Activated CD4-positive, alpha-beta T cell treated with anti-CD3 and anti-CD28 coated beads for 24 hours (primary cell): ENCODE measurements around the gene CLUH.
A peak's percentile ranks its signal among the peaks of the same experiment; 100 is the strongest.

ENCODE experiments used
- DNase-seq, 2 donors: peaks; one replicate each; pipeline ENCODE4 v3.0.0-alpha.2; 2020; ENCODE audit warnings: low read depth in 2 of 2

CLUH gene, protein sequence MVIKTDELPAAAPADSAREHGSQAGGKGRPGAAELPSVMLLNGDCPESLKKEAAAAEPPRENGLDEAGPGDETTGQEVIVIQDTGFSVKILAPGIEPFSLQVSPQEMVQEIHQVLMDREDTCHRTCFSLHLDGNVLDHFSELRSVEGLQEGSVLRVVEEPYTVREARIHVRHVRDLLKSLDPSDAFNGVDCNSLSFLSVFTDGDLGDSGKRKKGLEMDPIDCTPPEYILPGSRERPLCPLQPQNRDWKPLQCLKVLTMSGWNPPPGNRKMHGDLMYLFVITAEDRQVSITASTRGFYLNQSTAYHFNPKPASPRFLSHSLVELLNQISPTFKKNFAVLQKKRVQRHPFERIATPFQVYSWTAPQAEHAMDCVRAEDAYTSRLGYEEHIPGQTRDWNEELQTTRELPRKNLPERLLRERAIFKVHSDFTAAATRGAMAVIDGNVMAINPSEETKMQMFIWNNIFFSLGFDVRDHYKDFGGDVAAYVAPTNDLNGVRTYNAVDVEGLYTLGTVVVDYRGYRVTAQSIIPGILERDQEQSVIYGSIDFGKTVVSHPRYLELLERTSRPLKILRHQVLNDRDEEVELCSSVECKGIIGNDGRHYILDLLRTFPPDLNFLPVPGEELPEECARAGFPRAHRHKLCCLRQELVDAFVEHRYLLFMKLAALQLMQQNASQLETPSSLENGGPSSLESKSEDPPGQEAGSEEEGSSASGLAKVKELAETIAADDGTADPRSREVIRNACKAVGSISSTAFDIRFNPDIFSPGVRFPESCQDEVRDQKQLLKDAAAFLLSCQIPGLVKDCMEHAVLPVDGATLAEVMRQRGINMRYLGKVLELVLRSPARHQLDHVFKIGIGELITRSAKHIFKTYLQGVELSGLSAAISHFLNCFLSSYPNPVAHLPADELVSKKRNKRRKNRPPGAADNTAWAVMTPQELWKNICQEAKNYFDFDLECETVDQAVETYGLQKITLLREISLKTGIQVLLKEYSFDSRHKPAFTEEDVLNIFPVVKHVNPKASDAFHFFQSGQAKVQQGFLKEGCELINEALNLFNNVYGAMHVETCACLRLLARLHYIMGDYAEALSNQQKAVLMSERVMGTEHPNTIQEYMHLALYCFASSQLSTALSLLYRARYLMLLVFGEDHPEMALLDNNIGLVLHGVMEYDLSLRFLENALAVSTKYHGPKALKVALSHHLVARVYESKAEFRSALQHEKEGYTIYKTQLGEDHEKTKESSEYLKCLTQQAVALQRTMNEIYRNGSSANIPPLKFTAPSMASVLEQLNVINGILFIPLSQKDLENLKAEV (N-terminal part only)

DNA sequence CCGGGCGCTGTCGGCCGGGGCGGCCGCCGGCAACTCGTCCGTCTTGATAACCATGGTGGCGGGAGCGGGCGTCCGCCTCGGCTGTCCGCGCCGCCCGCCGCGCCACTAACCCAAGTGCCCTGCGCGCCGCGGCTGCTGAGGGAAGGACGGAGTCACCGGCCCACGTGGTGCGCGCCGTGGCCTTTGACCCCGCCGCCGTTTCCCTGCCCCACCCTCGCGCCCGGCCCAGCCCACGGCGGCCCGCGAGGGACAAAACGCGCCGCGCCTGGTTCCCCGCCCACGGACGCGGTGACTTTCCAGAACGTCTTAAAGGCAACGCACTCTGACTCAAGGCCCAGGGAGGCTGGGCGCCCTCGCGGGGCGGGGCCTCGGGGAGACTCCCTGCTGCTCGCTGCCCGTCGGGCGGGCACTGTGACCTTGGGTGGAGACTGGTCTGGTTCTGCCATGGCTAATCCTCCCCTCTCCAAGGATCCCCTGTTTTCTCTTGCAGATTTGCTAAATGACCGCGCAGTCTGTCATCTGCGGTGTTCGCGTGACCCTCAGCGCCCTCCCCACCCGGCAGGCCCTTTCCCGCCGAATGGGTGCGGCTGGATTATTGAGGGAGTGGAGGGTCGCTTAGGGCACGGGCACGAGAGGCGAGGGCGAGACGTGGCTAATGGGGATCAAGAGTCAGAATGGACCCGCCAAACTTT is at the start of gene CLUH:
Gene CLUH, minus strand, starts transcription at position 157 of the 692 bp plus-strand sequence. Its CDS starts 103 bp downstream, at position 54.
- DNase-seq = peak; percentile 96 to 97

DNA sequence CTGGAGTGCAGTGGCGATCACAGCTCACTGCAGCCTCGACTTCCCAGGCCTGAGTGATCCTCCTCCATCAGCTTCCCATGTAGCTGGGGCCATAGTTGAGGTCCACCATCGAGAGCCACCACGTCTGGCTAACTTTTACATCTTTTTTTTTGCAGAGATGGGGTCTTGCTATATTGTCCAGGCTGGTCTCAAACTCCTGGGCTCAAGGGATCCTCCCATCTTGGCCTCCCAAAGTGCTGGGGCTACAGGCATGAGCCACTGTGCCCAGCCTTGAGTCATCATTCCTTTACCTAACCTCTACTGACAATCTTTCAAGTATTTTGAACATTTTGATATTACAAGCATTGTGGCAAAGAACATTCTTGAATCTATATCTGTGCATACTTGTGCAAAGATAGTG is 47.3 kb upstream of the CLUH start:
- DNase-seq = no peak

DNA sequence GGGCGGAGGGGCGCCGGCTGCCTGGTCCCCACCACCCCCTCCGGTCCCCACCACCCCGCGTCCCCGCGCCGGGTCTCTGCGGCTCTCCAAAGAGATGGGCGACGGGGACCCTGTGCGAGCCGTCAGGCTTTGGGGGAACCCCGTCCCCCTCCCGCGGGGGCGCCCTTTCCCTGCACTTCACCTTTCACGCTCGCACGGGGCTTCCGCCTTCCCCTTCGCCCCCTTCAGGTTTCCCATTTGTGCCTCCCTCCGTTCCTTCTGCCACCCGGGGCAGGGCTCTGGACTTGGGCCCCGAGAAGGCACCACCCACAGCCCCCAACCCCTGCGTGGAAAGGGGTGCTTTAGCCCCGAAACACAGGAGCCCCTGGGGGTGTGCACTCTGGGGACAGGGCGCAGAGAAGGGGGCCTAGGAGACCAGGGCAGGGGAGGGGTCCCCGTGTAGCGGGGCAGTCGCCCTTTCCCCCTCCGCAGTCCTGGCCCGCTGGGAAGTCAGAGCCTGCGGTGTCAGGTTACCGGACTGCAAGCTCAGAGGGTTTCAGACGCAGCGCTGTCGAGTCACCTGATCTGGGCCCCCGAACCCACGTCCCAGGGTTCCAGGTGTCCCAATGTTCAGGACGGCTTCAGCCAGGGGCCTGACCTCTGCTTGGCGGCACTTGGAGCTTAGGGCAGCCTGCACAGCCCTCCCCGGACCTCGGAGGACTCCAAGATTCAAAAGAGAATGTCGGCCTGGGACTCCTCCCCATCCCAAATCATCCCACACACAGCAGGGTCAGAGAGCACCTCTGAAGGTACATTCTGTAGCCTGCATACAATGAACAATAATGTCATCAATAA is 44.5 kb upstream of the CLUH start:
- no peak for DNase-seq

DNA sequence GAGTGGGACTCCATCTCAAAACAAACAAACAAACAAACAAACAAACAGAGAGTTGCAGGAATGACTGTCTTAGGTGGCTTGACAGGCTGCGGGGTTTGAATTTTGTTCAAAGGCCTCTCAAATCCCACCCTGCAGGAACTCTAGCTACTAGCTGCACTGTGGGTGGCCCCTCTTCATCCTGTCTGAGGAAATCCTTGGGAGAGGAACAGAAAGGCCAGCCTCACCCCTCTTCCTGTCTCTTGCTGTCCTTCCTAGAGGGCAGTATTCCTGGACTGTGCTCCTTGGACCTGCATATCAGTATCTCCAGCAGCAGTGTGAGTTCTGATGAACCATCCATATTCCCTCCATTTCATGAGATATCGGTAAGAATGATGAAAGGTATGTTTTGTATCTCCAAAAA is 39.9 kb upstream of the CLUH start:
- no peak for DNase-seq

DNA sequence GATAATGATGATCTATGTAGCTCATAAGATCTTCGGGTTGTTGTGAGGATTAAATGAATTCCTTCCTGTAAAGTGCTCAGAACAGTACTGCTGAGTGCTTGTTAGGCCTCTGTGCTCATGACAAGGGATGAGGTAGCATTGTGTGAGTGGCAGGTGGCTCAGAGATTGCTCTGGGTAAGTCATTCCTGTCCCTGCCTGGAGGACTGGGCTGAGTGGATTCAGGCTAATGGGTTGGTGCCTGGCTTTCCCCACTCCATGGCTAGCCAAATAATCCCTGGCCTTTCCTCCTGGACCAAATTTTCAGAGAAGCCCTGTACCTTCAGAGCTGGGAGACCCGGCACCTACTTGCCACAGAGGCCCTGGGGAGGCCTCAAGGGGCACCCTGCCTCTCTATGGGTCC is 39.2 kb upstream of the CLUH start:
- no peak for DNase-seq

DNA sequence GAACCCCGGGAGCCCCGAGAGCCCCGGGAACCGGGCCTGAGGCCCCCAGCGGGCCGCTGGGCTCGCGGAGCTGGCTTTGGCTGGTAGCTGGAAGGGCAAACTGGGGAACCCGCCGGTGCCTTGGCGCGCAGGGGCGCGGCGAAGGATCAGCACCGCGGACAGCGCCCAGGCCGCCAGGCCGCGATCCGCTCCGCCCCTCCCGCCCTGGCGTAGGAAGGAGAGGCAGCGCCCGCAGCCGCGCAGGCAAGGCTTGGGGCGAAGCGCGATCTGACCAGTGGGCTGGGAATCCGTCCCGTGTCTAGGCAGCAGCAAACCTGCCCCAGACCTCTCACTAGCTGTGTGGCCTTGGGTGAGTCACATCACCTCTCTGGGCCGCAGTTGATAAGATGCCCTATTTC is 38.2 kb upstream of the CLUH start:
- DNase-seq = peak; percentile 58

DNA sequence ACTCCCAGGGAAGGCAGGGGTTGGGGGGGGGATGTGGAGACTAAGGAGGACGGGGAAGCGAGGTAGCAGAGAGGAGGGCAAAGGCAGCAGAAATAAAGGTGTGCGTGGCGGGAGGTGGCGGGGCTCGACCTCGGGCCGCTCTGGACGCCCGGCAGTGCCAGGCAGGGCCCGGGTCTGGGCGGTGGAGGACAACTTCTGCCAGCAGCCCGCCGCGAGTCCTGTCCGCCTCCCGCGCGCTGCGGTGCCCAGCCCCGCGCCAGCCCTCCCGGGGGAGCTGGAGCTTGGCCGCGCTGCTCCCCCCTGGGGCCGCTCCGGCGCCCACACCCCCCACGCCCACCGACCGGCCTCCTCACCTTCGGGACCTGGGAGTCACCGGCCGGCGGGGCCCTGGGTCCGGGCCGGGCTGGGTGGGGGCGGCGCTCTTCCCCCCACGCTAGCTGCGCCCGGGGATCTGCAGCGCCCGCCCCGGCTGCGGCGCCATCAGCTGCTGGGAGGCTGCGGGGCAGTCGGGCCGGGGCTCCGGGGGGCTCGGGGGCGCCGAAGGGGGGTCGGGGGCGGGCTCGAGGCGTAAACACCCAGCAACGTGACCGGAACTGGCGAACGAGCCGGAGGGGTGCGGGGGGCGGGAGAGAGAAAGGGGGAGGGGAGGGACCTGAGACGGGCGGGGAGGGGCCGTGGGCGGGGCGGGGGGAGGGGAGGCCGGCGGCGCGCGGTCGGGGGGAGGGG is 37.7 kb upstream of the CLUH start, which contains the start of gene CCDC92B:
Gene CCDC92B, minus strand, starts transcription at position 595 of the 726 bp plus-strand sequence. CDS start 14,507 bp downstream, outside the sequence.
- DNase-seq = no peak

DNA sequence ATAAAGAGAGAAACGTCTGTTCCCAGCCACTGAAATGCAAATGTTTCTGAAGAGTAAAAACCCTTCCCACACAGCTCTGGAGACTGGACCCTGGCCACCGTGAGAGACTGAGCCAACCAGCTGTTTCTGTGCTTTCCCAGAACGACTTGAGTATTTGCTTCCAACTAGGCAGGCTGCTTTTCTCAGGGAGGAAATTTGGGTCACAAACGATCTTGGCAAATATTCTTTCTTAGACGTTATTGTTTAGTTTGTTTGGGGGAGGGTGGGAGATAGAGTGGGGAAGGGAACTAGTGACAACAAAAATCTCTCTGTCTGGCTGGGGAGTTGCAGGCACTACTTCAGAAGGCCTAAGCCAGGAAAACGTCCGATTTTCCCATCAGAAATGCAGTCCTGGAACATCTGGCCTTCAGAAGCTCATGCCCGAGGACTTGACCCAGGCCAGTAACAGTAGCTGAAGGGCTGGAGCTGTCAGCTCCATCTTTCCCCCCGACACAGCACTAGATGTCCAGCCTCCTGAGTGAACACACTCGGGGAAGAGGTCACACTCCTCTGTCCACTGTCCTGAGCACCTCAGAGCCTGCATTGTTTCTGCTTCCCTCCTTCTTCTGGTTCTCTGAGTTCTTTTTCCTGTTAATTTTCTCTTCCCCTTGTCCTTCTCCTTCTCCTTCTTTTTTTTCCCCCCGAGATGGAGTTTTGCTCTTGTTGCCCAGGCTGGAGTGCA is 33.9 kb upstream of the CLUH start:
- DNase-seq = no peak

DNA sequence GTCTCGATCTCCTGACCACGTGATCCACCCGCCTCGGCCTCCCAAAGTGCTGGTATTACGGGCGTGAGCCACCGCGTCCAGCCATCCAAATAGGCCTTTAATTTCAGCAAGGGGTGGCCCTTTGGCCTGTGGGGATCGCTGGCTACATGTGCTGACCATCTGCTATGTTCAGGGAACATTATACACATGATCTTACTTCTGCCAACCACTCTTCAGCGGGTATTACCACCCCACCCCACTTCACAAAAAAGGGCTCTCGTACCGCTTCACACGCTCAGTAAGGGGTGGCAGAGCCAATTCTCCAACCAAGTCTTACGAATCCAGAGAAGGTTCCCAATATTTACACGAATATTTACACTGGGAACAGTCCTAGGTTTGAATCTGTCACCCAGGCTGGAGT is 26.1 kb upstream of the CLUH start:
- DNase-seq = no peak

DNA sequence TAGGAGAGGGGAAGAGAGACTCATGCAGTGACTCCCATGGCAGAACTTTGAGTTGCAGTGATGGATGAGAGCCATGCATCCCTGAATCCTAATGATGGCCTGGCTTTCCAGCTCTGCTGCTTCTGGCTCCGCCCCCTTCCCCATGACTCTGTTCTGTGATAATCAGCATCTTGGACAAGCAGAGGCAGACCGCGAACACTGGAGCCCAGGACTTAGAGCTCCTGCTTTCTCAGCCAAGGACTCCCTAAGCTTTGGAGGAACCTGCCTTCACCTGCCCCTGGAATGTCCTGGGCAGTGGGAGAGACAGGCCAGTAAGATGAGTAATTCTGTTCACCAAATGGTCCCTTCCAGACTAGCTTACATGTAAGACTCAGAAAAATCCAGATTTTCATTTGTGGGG is 25.4 kb upstream of the CLUH start:
- no peak for DNase-seq

DNA sequence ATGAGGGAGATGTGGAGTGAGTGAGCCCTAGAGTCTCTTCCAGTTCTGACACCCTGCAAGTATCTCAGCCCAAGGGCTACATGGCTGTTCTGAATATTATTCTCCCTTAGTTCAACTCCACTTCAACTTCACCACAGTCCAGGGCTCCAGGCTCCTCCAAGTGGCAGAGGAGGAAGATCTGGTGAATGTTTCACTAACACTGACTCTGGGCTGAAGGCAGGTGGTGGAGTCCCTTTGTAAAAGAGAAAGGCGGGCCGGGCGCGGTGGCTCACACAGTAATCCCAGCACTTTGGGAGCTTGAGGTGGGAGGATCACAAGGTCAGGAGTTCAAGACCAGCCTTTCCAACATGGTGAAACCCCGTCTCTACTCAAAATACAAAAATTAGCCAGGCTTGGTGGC is 24.3 kb upstream of the CLUH start:
- DNase-seq = no peak

DNA sequence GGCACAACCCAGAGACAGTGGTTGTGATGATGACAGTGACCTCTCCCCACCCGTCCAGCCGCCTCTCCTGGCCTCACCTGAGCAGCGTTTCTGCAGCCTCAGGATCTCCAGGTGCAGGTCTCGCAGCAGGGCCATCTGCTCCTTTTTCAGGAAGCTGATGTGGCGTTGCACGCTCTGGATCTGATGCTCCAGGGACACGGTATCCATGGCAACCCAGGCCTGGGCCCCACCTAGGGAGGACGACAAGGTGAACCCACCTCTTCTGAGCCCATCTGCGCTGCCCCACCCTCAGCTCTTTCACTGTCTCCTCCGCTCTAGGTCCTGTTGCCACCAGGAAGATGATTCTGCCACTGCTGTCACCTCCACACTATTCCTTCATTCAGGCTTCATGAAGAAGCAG is 23.4 kb upstream of the CLUH start:
- no peak for DNase-seq

DNA sequence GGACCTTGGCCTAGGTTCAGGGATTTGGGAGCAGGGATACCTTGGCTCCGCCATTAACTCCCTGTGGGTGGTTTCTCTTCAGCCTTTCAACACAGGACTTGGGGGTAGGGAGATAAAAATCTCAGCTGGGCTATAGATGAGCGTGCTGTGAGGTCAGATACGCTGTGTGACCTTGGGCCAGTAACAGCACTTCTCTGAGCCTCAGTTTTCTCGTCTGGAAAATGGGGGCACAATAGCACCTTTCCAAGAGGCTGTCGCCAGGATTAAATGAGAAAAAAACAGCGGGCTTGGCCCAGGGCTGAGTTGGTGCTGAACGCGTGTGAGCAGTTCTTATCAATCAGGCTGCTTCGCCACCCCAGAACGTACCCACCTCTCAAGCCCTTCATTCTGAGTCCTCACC is 20.2 kb upstream of the CLUH start:
- no peak for DNase-seq

DNA sequence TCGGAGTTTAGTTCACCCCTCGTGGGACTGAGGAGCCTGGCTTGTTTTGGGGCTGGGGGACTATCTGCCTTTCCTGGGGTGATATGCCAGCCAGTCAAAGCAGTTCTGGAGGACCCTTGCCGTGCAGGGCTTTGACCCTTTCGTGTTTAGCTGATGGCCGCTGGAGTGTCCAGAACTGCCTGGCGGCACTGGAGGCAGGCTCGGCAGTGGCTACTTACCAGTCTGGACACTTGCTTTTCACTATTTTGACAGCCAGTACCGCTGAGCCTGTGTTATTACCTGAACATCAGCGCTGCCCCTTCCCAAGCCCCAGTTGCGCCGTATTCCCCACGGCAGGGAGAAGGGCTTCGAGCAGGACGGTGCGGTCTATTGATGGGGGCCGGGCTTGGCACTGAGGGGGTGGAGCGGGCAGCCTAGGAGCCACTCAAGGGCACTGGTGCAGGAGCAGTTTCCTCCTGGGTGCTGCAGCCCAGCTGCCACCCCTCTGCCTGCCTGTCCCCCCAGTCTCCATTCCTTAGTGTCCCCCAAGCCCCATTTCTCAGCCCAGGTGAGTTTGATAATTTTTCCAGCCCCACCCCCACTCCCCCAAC is 19.3 kb upstream of the CLUH start:
- no peak for DNase-seq

DNA sequence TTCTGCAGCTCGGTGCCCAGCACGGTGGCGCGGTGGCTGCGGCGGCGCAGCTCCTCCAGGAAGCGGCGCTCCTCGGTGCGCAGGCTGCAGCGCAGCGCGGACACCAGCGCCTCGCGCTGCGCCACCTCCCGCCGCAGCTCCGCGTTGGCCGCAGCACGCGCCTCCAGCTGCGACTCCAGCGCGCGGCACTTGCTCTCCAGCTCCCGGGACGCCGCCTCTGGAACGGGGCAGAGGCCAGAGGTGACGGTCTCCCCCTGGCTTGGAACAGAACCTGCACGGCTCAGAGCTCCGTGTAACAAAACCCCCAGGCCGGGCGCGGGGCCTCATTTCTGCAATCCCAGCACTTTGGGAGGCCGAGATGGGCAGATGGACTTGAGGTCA is 13.2 kb upstream of the CLUH start:
- DNase-seq = peak in 1 of 2 donors; percentile 26

DNA sequence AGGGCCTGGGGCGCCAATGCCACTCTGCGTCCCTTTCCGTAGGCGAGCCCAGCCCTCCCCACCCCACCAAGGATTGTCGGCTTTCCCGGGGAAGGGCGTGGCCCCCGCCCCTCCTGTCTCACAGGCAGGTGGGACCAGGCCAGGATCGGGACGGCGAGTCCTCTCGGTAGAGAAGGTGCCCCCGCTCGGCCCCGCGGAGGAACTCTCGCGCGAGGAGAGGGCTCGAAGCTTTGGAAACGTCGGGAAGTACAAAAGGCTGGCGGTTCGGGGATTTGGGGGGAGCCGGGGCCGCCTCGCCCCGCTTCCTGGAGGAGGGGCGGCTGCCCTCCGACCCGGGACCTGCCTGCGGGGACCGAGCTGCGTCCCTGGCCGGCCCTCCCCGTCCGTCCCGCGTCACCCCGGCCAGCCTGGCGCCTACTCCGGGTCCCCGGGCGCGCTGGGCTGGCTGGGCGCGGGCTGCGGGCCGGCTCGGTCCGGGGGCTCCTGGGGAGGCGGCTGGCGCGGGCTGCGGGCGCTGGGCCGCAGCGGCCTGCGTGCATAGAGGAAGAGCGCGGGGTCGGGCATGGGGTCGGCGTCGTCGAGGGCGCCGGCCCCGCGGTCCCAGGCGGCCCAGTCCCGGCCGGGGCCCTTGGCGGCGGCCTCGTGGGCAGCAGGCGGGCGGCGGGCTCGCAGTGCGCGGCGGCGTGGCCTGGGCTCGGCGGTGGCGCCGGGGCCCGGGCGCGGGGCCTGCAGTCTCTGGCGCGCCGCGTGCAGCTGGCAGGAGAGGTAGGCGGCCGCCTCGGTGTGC is 12.6 kb upstream of the CLUH start:
- DNase-seq = no peak

DNA sequence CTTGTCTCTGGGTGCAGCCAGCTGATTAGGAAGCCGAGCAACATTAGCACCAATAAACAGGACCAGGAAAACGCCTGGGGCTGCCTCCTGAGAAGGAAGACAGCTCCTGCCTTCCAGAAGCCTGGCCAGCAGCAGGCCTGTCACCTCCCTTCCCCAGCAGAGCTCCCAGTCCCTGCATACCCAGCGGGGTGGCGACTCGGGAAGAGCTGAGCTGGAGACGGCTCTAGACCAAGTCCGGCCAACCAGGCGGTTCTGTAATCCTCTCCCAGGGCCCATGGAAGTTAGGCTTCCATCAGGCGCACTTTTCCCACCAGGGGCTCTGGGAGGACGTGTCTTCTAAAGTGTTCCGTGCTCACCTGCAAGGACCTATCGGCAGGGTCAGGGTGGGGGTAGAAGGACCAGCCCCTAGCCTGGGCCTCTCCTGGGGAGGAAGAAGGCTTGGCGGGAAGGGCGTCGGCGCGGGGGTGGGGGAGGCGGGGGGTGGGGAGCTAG is 12.0 kb upstream of the CLUH start:
- no peak for DNase-seq

DNA sequence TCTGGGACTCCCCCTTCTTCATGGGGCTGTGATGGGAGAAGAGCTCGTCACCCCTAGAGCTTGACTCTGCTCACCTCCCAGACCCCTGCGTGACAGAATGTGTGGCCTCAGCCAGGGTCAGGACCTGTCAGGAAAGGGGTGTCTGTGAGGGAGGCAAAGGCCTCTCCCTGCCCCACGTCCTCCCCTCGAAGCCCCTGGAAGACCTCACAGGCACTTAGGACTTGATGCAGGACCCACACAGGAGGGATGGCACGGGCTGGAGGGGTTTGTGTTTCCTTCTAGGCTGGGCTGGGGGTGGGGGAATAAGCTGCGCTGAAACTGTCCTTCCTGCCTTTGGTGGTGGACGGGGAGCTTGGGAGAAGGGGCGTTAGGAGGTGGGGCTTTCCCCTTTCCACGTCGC is 11.0 kb upstream of the CLUH start:
- DNase-seq = no peak
